ENCODE measurements around the gene UGT1A8.

Gene UGT1A8

DNA sequence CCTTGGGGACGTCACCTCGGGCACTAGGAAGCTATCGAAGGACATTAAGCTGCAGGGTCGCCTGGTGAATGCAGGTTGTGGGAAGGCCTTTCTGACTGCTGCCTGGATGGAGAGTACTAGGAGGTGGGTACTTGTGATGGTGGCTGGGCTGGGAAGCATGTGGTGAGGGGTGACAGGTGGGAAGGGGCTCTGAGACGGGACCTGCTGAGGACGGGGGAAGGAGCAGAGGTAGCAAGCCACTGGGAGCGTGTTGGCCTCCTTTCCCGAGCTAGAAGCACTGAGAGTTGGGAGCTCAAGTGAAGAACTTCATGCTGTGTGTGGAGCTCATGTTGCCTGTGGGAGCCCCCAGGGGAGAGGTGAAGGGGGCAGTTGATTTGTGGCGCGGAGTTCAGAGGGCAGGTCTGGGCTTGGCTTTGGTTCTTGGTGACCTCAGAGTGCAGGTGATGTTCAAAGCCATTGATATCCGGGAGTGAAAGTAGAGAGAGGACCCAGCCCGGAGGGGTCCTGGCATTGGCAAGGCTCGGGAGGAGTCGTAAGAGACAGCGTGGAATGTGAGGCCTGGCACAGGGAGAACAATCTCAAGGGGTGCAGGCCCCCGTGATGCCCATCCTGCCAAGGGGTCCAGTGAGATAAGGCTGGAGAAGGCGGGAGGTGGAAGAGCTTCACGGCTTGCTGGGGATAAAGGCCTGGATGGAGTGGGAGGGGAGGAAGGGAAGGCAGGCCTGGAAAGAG, 173.9 kb downstream of the UGT1A8 start:
- H3K4me3 ChIP-seq (ENCODE audit: low read depth, low read length), result no peak overlapping the region
- TF ChIP-seq, protein P1, sequence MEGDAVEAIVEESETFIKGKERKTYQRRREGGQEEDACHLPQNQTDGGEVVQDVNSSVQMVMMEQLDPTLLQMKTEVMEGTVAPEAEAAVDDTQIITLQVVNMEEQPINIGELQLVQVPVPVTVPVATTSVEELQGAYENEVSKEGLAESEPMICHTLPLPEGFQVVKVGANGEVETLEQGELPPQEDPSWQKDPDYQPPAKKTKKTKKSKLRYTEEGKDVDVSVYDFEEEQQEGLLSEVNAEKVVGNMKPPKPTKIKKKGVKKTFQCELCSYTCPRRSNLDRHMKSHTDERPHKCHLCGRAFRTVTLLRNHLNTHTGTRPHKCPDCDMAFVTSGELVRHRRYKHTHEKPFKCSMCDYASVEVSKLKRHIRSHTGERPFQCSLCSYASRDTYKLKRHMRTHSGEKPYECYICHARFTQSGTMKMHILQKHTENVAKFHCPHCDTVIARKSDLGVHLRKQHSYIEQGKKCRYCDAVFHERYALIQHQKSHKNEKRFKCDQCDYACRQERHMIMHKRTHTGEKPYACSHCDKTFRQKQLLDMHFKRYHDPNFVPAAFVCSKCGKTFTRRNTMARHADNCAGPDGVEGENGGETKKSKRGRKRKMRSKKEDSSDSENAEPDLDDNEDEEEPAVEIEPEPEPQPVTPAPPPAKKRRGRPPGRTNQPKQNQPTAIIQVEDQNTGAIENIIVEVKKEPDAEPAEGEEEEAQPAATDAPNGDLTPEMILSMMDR (IDR thresholded peaks at IDR 0.05; ENCODE audit: low read depth, low read length), result no peak

DNA sequence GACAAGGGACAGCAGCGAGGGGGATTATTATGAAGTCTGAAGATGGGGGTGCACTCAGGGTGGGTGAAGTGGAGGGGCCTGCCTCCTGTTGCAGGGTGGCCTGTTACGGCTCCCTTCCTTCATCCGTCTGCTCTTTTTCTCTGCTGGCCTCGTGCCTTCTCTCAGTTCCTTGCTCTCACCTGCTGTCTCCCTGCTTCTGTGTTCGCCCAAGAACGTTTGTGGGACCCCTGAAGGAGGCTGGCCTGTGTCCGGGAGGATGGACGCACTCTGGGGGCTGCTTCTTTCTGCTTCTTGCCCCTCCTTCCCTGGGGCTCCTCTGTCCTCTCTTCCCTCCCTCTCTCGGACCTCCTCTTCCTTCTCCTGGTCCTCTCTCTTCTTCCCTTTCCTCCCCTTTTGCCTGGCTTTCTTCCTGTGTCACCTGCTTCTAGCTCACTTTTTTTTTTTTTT, 174.5 kb downstream of the UGT1A8 start:
- H3K4me3 ChIP-seq (ENCODE audit: low read depth, low read length), result no peak overlapping the region
- TF ChIP-seq, protein P1 (IDR thresholded peaks at IDR 0.05; ENCODE audit: low read depth, low read length), result no peak

DNA sequence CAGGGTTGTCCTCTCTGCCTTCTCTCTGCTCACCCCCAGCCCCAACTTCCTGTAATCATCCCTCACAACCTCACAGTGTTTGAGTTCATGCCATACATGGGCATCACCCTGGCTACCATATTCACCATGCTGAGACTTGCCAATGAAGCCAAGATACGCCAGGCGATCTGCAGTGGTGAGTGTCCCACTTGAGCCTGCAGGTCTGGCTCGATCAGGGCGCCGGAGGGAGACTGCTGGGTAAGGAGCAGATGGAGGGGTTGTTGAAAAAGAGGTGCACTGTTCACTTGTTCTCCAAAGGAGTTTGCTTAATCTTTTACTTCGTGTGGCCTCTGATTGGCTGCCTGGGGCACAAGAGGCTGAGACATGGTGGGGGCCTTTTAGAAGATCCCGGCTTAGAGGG, 175.3 kb downstream of the UGT1A8 start:
- TF ChIP-seq, protein P1 (IDR thresholded peaks at IDR 0.05; ENCODE audit: low read depth, low read length), result no peak
- no peak overlapping the region for H3K4me3 ChIP-seq (ENCODE audit: low read depth, low read length)

DNA sequence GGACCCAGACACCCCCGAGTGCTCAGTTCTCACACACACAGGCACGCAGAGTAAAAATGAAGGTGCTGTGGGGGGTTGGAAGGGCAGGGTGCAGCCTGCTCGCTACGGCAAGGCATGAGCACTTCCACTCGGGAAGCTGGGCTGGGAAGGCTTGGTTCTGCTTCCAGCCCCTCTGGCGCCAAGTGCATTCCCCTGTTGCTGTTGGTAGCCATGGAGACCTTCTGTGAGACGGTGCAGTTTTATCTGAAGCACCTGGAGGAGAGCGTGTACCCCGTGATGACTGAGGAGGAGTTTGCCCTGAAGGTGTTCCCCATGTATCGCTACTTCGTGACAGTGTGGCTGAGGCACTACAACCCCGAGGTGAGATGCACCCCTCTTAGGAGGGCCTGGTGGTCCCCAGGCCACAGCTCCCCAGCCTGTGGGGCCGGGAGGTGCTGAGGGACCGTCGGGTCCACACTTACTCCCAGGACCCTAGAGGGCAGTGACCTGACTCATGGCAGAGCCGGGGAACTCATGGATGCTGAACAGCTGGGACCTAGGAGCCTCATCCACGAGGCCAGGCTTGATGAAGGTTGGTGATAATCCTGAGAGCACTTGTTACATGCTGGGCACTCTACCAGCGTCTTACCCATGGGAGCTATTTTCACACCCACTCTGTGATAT, 176.2 kb downstream of the UGT1A8 start:
- TF ChIP-seq, protein P1 (IDR thresholded peaks at IDR 0.05; ENCODE audit: low read depth, low read length), result no peak
- no peak overlapping the region for H3K4me3 ChIP-seq (ENCODE audit: low read depth, low read length)

DNA sequence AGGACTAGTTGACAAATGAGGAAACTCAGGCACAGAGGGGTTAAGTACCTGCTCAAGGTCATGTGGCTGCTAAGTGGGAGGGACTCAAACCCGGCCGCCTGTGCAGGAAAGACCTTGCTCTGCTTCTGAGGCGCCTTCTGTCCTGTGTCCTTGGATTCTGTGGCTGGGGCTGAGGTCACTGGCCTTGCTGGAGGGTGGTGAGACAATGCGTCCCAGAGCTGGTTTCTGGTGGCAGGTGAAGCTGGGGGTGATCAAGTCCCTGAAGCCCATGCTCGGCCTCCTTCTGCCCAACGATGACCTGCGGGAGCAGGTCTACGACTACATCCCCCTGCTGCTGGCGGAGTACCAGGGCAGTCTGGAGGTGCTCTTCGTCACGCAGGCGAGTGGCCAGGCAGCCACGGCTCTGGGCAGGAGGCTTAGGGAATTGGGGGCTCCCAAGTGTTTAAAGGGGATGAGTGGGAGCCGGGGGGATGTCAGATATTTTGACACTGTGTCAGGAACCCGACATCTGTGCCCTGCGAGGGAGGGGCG, 176.8 kb downstream of the UGT1A8 start:
- H3K4me3 ChIP-seq (ENCODE audit: low read depth, low read length), result no peak overlapping the region
- TF ChIP-seq, protein P1 (IDR thresholded peaks at IDR 0.05; ENCODE audit: low read depth, low read length), result no peak

DNA sequence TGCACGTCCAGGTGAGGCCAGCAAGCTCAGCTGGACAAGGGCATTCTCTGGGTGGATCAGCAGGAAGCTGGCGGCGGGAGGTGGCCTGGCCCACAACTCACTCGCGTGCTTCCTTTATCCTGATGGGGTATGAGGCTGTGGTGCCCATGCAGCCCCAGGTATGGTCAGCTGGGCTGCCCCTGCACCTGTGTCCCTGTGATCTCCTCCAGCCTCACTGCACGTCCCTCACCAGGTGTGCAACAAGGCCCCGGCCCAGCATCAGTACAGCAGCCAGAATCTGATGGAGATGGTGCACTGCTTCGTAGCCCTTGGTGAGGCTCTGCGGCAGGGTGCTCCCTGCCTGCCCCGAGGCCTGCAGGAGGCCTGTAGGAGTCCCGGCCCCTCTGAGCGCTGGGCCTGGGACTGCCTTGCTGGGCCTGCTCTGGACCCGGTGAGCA, 178.3 kb downstream of the UGT1A8 start:
- TF ChIP-seq, protein P1 (IDR thresholded peaks at IDR 0.05; ENCODE audit: low read depth, low read length), result no peak
- H3K4me3 ChIP-seq (ENCODE audit: low read depth, low read length), result no peak overlapping the region

DNA sequence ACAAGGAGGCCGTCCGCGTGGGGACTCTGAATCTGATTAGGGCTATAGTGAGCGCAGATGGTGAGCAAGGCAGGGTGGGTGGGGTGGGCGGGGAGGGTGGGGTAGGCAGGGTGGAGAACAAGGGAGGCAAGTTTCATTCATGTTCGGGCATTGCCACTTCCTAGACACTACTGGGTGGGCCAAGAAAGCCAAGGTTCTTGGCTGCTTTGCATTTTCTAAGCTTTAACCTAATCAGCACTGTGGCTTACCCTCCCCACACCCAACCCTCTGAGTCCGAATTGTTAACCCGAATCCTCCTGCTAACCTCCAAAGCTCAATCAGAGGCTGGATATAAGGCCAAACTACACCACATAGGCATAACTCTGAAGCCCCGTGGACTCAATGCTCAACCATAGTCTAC, 178.8 kb downstream of the UGT1A8 start:
- no peak overlapping the region for H3K4me3 ChIP-seq (ENCODE audit: low read depth, low read length)
- TF ChIP-seq, protein P1 (IDR thresholded peaks at IDR 0.05; ENCODE audit: low read depth, low read length), result no peak
